ENCODE data around the gene TEAD1. TPM values are rescaled to one million over a fixed set of nuclear protein-coding genes. Genes with fewer than 3 reads are reported as not detected.

Gene TEAD1
- total and polyA plus RNA-seq, 9 of the 15 experiments (the other 6 are each of a cell fraction or from before 2014, with no cell fraction given), result 1.7 to 17.7 (median 10.8) TPM

DNA sequence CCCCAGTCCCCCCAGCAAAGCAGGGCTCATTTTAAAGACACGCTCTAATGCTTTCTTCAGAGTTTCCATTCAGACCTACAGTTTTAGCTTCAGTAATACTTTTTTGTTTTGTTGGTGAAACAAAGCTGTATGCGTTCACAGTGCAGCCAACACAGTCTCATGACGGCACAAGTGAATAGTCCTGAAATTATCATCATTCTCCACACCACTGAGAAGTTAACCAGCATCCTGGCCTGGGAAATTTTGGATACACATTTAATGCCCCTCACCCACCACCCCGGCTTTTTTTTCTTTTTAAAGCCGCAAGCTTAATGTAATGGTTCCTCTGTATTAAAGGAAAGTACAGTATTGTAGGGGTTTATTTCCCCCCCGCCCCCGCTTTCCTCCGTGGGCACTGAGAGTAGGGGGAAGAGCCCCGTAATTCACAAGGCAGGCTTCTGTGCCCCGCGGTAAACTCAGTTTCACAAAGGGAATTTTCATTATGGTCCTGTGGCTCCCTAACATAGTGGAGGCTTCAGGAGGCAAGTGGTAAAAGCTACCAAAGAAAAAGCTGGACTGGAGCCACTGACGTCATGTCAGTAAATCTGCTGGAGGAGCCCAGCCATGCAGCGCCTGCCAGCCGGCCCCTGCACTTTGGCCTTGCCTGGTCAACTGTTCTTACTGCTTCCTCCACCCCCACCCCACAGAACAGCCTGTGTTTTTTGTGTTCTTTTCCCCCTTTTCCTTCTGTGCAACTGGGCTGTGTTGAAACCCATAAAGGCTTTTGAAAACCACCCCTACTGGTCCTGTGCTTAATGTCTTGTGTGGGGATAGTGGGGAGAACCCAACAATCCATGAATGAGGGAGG lies 18.2 kb downstream of the TEAD1 start (continued):
- no peak for TF ChIP-seq ATF1 (CRISPR knock-in tag; IDR thresholded peaks at IDR 0.05)
- peak; percentile 50 for TF ChIP-seq ATF1 (tag; IDR thresholded peaks at IDR 0.05)
- no peak for TF ChIP-seq NFIX (CRISPR knock-in tag; IDR thresholded peaks at IDR 0.05; ENCODE audit: low read depth)
- TF ChIP-seq MBD2 (IDR thresholded peaks at IDR 0.05; ENCODE audit: borderline replicate concordance, low read depth), result no peak
- no peak for TF ChIP-seq ZNF444 (CRISPR knock-in tag; IDR thresholded peaks at IDR 0.05)
- no peak for TF ChIP-seq ZNF589 (CRISPR knock-in tag; IDR thresholded peaks at IDR 0.05; ENCODE audit: low read depth)
- TF ChIP-seq PRPF4 (IDR thresholded peaks at IDR 0.05; ENCODE audit: insufficient read depth, low read depth, low read length, poor library complexity, severe bottlenecking), result no peak
- TF ChIP-seq ZNF134 (CRISPR knock-in tag; conservative IDR thresholded peaks at IDR 0.05), result no peak
- TF ChIP-seq, protein P1, sequence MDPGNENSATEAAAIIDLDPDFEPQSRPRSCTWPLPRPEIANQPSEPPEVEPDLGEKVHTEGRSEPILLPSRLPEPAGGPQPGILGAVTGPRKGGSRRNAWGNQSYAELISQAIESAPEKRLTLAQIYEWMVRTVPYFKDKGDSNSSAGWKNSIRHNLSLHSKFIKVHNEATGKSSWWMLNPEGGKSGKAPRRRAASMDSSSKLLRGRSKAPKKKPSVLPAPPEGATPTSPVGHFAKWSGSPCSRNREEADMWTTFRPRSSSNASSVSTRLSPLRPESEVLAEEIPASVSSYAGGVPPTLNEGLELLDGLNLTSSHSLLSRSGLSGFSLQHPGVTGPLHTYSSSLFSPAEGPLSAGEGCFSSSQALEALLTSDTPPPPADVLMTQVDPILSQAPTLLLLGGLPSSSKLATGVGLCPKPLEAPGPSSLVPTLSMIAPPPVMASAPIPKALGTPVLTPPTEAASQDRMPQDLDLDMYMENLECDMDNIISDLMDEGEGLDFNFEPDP (CRISPR knock-in tag; IDR thresholded peaks at IDR 0.05), result no peak
- TF ChIP-seq FOXP1 (CRISPR knock-in tag; IDR thresholded peaks at IDR 0.05), result no peak
- no peak for TF ChIP-seq ZNF324 (CRISPR knock-in tag; IDR thresholded peaks at IDR 0.05)
- no peak for TF ChIP-seq CBX5 (IDR thresholded peaks at IDR 0.05; ENCODE audit: borderline replicate concordance, low read depth)
- TF ChIP-seq, protein P2, sequence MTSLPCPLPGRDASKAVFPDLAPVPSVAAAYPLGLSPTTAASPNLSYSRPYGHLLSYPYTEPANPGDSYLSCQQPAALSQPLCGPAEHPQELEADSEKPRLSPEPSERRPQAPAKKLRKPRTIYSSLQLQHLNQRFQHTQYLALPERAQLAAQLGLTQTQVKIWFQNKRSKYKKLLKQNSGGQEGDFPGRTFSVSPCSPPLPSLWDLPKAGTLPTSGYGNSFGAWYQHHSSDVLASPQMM (CRISPR knock-in tag; IDR thresholded peaks at IDR 0.05), result no peak
- peak; percentile 55 for TF ChIP-seq JUND (IDR thresholded peaks at IDR 0.05; ENCODE audit: borderline replicate concordance, low read depth, low read length)
- peak; percentile 27; the same call in 1 of the 3 replicates for TF ChIP-seq JUND (tag; IDR thresholded peaks at IDR 0.05; ENCODE audit: borderline replicate concordance, low read depth, low read length)
- TF ChIP-seq POU5F1 (IDR thresholded peaks at IDR 0.05; ENCODE audit: borderline replicate concordance, low read depth, low read length, partially characterized antibody), result no peak
- TF ChIP-seq, protein P3, sequence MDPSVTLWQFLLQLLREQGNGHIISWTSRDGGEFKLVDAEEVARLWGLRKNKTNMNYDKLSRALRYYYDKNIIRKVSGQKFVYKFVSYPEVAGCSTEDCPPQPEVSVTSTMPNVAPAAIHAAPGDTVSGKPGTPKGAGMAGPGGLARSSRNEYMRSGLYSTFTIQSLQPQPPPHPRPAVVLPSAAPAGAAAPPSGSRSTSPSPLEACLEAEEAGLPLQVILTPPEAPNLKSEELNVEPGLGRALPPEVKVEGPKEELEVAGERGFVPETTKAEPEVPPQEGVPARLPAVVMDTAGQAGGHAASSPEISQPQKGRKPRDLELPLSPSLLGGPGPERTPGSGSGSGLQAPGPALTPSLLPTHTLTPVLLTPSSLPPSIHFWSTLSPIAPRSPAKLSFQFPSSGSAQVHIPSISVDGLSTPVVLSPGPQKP (CRISPR knock-in tag; IDR thresholded peaks at IDR 0.05), result no peak
- no peak for TF ChIP-seq ASH1L (IDR thresholded peaks at IDR 0.05; ENCODE audit: borderline replicate concordance, low read depth, partially characterized antibody)
- TF ChIP-seq RBM14 (IDR thresholded peaks at IDR 0.05; ENCODE audit: borderline replicate concordance, insufficient read depth, low read depth, low read length), result no peak
- TF ChIP-seq, protein P4, sequence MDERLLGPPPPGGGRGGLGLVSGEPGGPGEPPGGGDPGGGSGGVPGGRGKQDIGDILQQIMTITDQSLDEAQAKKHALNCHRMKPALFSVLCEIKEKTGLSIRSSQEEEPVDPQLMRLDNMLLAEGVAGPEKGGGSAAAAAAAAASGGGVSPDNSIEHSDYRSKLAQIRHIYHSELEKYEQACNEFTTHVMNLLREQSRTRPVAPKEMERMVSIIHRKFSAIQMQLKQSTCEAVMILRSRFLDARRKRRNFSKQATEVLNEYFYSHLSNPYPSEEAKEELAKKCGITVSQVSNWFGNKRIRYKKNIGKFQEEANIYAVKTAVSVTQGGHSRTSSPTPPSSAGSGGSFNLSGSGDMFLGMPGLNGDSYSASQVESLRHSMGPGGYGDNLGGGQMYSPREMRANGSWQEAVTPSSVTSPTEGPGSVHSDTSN (CRISPR knock-in tag; IDR thresholded peaks at IDR 0.05; ENCODE audit: low read depth), result no peak
- TF ChIP-seq, protein P4 (tag; conservative IDR thresholded peaks at IDR 0.05; ENCODE audit: low read depth), result peak; percentile 26; the same call in 1 of the 2 replicates
- TF ChIP-seq SMARCE1 (IDR thresholded peaks at IDR 0.05), result no peak
- no peak for TF ChIP-seq FOXJ3 (CRISPR knock-in tag; IDR thresholded peaks at IDR 0.05)
